Sigmoid colon (tissue), 4 donors: ENCODE measurements around the gene CAMKK2.

ENCODE experiments used
- CTCF ChIP-seq, 4 experiments: fragments of 450-650 bp in 3 of 4; fragments of 200-600 bp in 1 of 4; IDR thresholded peaks; one replicate each; pipeline ENCODE4 v1.5.1; 2016 to 2019; ENCODE audit warnings: antibody characterized with exemption in 4 of 4, mild to moderate bottlenecking in 3 of 4, moderate library complexity in 2 of 4
- POLR2AphosphoS5 ChIP-seq, 4 donors: sonication (generic); formaldehyde crosslinking; IDR thresholded peaks; one replicate each; pipeline ENCODE4 v1.6.1; 2017; ENCODE audit warnings: antibody characterized with exemption in 4 of 4

GRCh38 chr12:121301876-121302275 lies 5.4 kb upstream of the CAMKK2 start:
- TF ChIP-seq POLR2AphosphoS5 (IDR thresholded peaks at IDR 0.05) = no peak
- no peak for TF ChIP-seq CTCF (IDR thresholded peaks at IDR 0.05)
